Astrocyte (in vitro differentiated cells and primary cell): Measurements from ENCODE around the gene CREB3.

Experiments used
- EZH2 ChIP-seq: IDR thresholded peaks from 2 replicates; pipeline ENCODE4 v1.6.1; 2012; ENCODE audit warnings: mild to moderate bottlenecking, low read length, inconsistent platforms; ENCODE audit not compliant: insufficient read depth
- TF ChIP-seq, protein P1 (sequence below): IDR thresholded peaks from 2 replicates; pipeline ENCODE4 v1.5.1; 2011; ENCODE audit warnings: low read depth, mild to moderate bottlenecking, inconsistent platforms, low read length, moderate library complexity; ENCODE audit not compliant: insufficient read depth

DNA sequence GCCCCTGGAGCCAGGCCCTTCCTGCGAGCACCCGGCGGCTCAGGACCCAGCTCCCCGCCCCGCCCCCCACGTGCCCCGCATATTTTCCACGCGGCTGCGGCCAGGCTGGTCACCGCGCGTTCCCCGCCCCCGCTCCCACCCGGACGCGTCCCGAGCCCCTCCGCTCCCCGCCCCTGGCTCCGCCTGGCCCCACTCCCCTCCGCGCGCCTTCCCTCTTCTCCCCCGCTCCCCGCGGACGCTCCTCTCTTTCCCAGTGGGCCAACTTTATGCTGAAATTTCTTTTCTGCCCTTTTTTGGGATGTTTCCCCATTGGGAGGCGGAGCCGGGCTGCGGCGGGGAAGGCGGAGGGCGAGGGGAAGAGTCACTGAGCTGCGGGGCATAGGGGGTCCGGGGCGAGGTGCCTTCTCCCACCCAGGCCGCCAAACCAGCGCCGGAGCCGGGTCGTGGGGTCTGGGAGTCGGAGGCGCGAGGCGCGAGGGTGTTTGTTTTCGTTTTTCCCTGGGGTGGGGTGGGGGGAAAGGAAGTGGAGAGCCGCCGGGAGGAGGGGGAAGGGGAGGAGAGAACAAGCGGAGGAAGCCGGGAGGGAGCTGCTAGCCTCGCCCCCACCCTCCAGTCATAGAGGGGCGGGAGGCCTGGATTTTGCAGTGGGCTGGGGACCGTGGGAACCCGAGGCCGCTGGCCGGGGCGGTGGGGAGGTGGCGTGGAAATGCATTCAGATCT, 41.7 kb upstream of the CREB3 start:
- TF ChIP-seq, protein P1, sequence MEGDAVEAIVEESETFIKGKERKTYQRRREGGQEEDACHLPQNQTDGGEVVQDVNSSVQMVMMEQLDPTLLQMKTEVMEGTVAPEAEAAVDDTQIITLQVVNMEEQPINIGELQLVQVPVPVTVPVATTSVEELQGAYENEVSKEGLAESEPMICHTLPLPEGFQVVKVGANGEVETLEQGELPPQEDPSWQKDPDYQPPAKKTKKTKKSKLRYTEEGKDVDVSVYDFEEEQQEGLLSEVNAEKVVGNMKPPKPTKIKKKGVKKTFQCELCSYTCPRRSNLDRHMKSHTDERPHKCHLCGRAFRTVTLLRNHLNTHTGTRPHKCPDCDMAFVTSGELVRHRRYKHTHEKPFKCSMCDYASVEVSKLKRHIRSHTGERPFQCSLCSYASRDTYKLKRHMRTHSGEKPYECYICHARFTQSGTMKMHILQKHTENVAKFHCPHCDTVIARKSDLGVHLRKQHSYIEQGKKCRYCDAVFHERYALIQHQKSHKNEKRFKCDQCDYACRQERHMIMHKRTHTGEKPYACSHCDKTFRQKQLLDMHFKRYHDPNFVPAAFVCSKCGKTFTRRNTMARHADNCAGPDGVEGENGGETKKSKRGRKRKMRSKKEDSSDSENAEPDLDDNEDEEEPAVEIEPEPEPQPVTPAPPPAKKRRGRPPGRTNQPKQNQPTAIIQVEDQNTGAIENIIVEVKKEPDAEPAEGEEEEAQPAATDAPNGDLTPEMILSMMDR: no peak
- TF ChIP-seq EZH2: no peak
